Astrocyte (in vitro differentiated cells and primary cell): ENCODE results near the gene DIP2C.

ENCODE experiments used
- CTCF ChIP-seq: IDR thresholded peaks from 2 replicates; pipeline ENCODE4 v1.5.1; 2011; ENCODE audit warnings: low read depth, mild to moderate bottlenecking, inconsistent platforms, low read length, moderate library complexity; ENCODE audit not compliant: insufficient read depth
- EZH2 ChIP-seq: IDR thresholded peaks from 2 replicates; pipeline ENCODE4 v1.6.1; 2012; ENCODE audit warnings: mild to moderate bottlenecking, low read length, inconsistent platforms; ENCODE audit not compliant: insufficient read depth

DNA sequence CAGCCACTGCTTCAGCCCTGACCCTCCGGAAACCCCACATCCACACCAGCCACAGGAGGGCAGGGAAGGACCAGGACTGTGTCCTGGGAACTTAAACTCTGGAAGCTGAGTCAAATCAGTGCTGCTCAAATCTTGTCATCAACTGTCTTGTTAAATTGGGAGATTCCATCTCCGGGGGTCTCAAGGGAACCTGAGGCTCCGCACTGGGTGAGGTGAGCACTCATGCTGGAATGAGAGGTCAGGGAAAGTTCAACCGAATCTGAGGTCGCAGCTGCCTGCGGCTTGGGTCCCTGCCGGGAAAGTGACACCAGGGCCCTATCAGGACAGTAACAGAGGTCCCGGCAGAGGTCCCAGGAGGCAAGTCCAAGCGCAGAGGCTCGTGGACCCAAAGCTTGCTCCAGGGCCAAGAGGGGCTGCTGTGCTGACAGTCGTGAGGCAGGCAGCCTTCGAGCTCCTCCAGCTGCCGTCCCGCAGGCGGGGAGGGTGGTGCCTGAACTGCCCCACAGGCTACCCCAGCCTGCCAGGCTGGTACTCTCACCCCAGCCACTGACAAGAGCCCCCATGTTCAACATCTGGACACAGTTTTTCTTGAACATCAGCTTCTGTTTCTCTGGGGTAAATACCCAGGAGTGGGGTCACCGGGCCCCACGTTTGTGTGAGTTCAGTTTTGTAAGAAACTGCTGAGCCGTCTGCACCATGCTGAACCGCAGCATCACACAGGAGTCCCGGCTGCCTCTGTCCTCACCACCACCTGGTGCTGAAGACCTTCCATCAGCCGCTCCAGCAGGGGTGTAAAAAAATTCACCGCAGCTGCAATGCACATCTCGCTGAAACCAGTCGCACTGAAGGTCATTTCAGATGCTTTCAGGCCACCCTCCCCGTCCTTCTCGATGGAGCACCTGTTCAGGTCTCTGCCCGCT, 101.0 kb downstream of the DIP2C start:
- TF ChIP-seq CTCF (peak; percentile 19), EZH2 (no peak)
